GM18508 (cell line): Measurements from ENCODE around the gene RTN1.

Source experiments
- ATAC-seq: cut with Tn5 transposase; IDR thresholded peaks from one replicate; pipeline ENCODE4 v1.9.1; 2021; ENCODE audit warnings: moderate number of reproducible peaks; ENCODE audit not compliant: insufficient read depth, unreplicated experiment

RTN1 gene

GRCh38 chr14:59852350-59852749 lies 18.2 kb downstream of the RTN1 start:
- no peak for ATAC-seq

GRCh38 chr14:59850458-59850857 lies 20.1 kb downstream of the RTN1 start:
- ATAC-seq: no peak

GRCh38 chr14:59849411-59850130 lies 21.0 kb downstream of the RTN1 start:
- no peak for ATAC-seq

- ATAC-seq: no peak
Observed at GRCh38 chr14:59848671-59849070, 21.9 kb downstream of the RTN1 start.

GRCh38 chr14:59847711-59848110 lies 22.9 kb downstream of the RTN1 start:
- ATAC-seq: no peak

- ATAC-seq: no peak
Observed at GRCh38 chr14:59846595-59846994, 24.0 kb downstream of the RTN1 start.

GRCh38 chr14:59845245-59845644 lies 25.3 kb downstream of the RTN1 start:
- no peak for ATAC-seq

GRCh38 chr14:59844186-59844812 lies 26.3 kb downstream of the RTN1 start:
- no peak for ATAC-seq

GRCh38 chr14:59836116-59836515 lies 34.5 kb downstream of the RTN1 start:
- no peak for ATAC-seq

- no peak for ATAC-seq
Observed at GRCh38 chr14:59832653-59833294, 37.8 kb downstream of the RTN1 start.

- no peak for ATAC-seq
Observed at GRCh38 chr14:59831121-59831730, 39.4 kb downstream of the RTN1 start.

- ATAC-seq: no peak
Observed at GRCh38 chr14:59830338-59830734, 40.2 kb downstream of the RTN1 start.

GRCh38 chr14:59829469-59830337 lies 40.9 kb downstream of the RTN1 start:
- ATAC-seq: no peak

- no peak for ATAC-seq
Observed at GRCh38 chr14:59828276-59828675, 42.3 kb downstream of the RTN1 start.

GRCh38 chr14:59827401-59827800 lies 43.2 kb downstream of the RTN1 start:
- ATAC-seq: no peak

GRCh38 chr14:59826150-59826549 lies 44.4 kb downstream of the RTN1 start:
- no peak for ATAC-seq

- ATAC-seq: no peak
Observed at GRCh38 chr14:59823179-59823578, 47.4 kb downstream of the RTN1 start.

GRCh38 chr14:59819446-59820088 lies 51.0 kb downstream of the RTN1 start:
- ATAC-seq: no peak

- ATAC-seq: no peak
Observed at GRCh38 chr14:59816941-59817340, 53.6 kb downstream of the RTN1 start.

- ATAC-seq: no peak
Observed at GRCh38 chr14:59814988-59815387, 55.6 kb downstream of the RTN1 start.
